Endothelial cell of umbilical vein (primary cell): ENCODE results near the gene TKT.

Experiments
- CTCF ChIP-seq, 2 donors: IDR thresholded peaks; 1 replicate in 1 of 2; 2 replicates in 1 of 2; pipeline ENCODE4 v1.5.1; 2011; ENCODE audit warnings: low read length in 2 of 2, mild to moderate bottlenecking in 2 of 2, moderate library complexity in 2 of 2, control low read depth in 1 of 2, inconsistent platforms in 1 of 2, low read depth in 1 of 2; ENCODE audit not compliant: insufficient read depth in 1 of 2; ENCODE audit errors: extremely low read depth in 1 of 2
- EZH2 ChIP-seq: IDR thresholded peaks from 2 replicates; pipeline ENCODE4 v1.6.1; 2012; ENCODE audit warnings: borderline replicate concordance, low read depth, mild to moderate bottlenecking, moderate library complexity, low read length, inconsistent platforms; ENCODE audit not compliant: severe bottlenecking
- FOS ChIP-seq: IDR thresholded peaks from 2 replicates; pipeline ENCODE4 v1.6.1; 2011; ENCODE audit warnings: mild to moderate bottlenecking, low read length, moderate library complexity, borderline replicate concordance; ENCODE audit not compliant: insufficient read depth
- GATA2 ChIP-seq: IDR thresholded peaks from 2 replicates; pipeline ENCODE4 v1.7.0; 2011; ENCODE audit warnings: low read depth, mild to moderate bottlenecking, moderate library complexity, mixed read lengths, low read length; ENCODE audit not compliant: insufficient read length, insufficient read depth
- MAX ChIP-seq: IDR thresholded peaks from 2 replicates; pipeline ENCODE4 v1.6.1; 2011; ENCODE audit not compliant: insufficient read depth, insufficient read length
- POLR2A ChIP-seq: IDR thresholded peaks from 2 replicates; pipeline ENCODE4 v1.6.1; 2012; ENCODE audit warnings: low read depth, mild to moderate bottlenecking, control low read depth, low read length
- POLR2AphosphoS5 ChIP-seq: IDR thresholded peaks from 2 replicates; pipeline ENCODE4 v1.6.1; 2012; ENCODE audit warnings: low read depth, mild to moderate bottlenecking, control low read depth, low read length, moderate library complexity; ENCODE audit not compliant: insufficient read depth

GRCh38 chr3:53255775-53256703 lies at the start of gene TKT:
- TF ChIP-seq POLR2A (peak; percentile 91), MAX (no peak), POLR2AphosphoS5 (peak; percentile 84), CTCF (IDR thresholded peaks at IDR 0.05; ENCODE audit: extremely low read depth in 1 of 2, insufficient read depth in 1 of 2, low read depth in 1 of 2, low read length in 2 of 2) (no peak), FOS (no peak), EZH2 (no peak), GATA2 (no peak)
